ENCODE data around the gene PHACTR3.

The PHACTR3 gene

GRCh38 chr20:59756241-59756640, 151.9 kb downstream of the PHACTR3 start:
- H3K27ac ChIP-seq (ENCODE audit: low read depth, low read length), result no peak overlapping the region
- no peaks in the 10 kb centered on the region for H4K20me1 ChIP-seq (ENCODE audit: control insufficient read depth, insufficient read depth, low read depth, low read length)
- no peaks in the 10 kb centered on the region for H3K36me3 ChIP-seq (ENCODE audit: control insufficient read depth, low read length)
- no peaks in the 10 kb centered on the region for H3K79me2 ChIP-seq (ENCODE audit: control insufficient read depth, low read length)
- H3K4me1 ChIP-seq (ENCODE audit: control insufficient read depth, low read length), result peaks cover 11% of the 10 kb centered on the region
- H3F3A ChIP-seq (ENCODE audit: control insufficient read depth, insufficient read depth), result no peaks in the 10 kb centered on the region
- no peaks in the 10 kb centered on the region for H3K27me3 ChIP-seq (ENCODE audit: control insufficient read depth, low read length)
- no peaks in the 10 kb centered on the region for H3K9me2 ChIP-seq (replicated peaks; ENCODE audit: control insufficient read depth, low read length)
- H3K9me3 ChIP-seq (ENCODE audit: control insufficient read depth, insufficient read depth, low read length), result no peaks in the 10 kb centered on the region
- TF ChIP-seq CTCF (IDR thresholded peaks at IDR 0.05; ENCODE audit: low read depth, low read length, poor library complexity, severe bottlenecking), result no peak
- no peak for TF ChIP-seq EZH2phosphoT487 (IDR thresholded peaks at IDR 0.05; ENCODE audit: borderline replicate concordance, low read length)
- H3K4me3 ChIP-seq (ENCODE audit: low read length), result no peak overlapping the region
- H3K4me2 ChIP-seq (ENCODE audit: low read length), result no peak overlapping the region

DNA sequence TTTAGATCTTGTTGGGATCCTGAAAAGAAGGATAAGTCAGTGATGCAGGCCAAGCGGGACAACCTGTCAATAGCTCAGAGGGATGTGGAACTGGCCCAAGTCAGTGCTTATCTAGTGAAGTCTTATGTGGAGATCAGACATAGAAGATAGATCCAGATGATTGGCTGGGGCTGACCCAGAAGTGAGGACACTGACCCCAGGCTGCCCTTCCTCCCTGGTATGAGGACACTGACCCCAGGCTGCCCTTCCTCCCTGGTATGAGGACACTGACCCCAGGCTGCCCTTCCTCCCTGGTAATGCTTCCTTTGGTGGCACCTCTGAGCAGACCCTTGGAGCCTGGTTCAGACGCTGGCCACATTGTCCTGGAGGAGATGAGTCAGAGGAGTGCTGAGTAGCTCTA, 159.7 kb downstream of the PHACTR3 start:
- no peaks in the 10 kb centered on the region for H3K9me2 ChIP-seq (replicated peaks; ENCODE audit: control insufficient read depth, low read length)
- H3K9me3 ChIP-seq (ENCODE audit: control insufficient read depth, insufficient read depth, low read length), result no peaks in the 10 kb centered on the region
- H3K27ac ChIP-seq (ENCODE audit: low read depth, low read length), result no peak overlapping the region
- no peaks in the 10 kb centered on the region for H4K20me1 ChIP-seq (ENCODE audit: control insufficient read depth, insufficient read depth, low read depth, low read length)
- H3K4me3 ChIP-seq (ENCODE audit: low read length), result no peak overlapping the region
- no peak overlapping the region for H3K4me2 ChIP-seq (ENCODE audit: low read length)
- H3F3A ChIP-seq (ENCODE audit: control insufficient read depth, insufficient read depth), result no peaks in the 10 kb centered on the region
- no peaks in the 10 kb centered on the region for H3K4me1 ChIP-seq (ENCODE audit: control insufficient read depth, low read length)
- TF ChIP-seq CTCF (IDR thresholded peaks at IDR 0.05; ENCODE audit: low read depth, low read length, poor library complexity, severe bottlenecking), result no peak
- no peak for TF ChIP-seq EZH2phosphoT487 (IDR thresholded peaks at IDR 0.05; ENCODE audit: borderline replicate concordance, low read length)
- H3K79me2 ChIP-seq (ENCODE audit: control insufficient read depth, low read length), result no peaks in the 10 kb centered on the region
- H3K27me3 ChIP-seq (ENCODE audit: control insufficient read depth, low read length), result no peaks in the 10 kb centered on the region
- no peaks in the 10 kb centered on the region for H3K36me3 ChIP-seq (ENCODE audit: control insufficient read depth, low read length)

DNA sequence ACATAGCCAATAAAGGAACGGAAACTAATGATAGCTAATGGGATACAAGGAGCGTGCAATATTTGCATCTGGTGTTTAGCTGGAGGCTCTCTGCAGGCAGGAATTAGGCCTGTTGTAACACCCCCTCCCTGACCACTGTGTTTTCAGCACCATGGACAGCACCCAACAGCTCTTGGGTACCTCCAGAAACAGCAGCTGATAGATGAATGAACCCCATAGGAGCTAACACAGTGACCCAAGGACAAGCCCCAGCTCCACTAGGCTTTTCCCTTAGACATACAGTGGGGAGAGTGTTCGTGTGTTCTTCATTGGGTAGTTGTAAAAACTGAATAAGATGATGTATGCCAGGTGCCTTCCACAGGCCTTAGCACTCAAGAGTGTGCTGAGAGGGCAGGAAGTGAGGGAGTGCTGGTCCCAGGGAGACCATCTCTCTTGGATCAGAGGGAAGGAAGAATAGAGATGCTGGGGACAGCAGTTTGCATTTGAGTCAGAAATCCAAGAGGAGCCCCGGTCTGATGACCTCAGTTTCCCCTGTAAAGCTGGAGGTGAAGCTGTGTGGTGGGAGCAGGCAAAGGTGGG, 161.3 kb downstream of the PHACTR3 start:
- H3F3A ChIP-seq (ENCODE audit: control insufficient read depth, insufficient read depth), result no peaks in the 10 kb centered on the region
- no peaks in the 10 kb centered on the region for H3K4me1 ChIP-seq (ENCODE audit: control insufficient read depth, low read length)
- TF ChIP-seq CTCF (IDR thresholded peaks at IDR 0.05; ENCODE audit: low read depth, low read length, poor library complexity, severe bottlenecking) (no peak), EZH2phosphoT487 (IDR thresholded peaks at IDR 0.05; ENCODE audit: borderline replicate concordance, low read length) (no peak)
- no peak overlapping the region for H3K4me3 ChIP-seq (ENCODE audit: low read length)
- H3K9me3 ChIP-seq (ENCODE audit: control insufficient read depth, insufficient read depth, low read length), result no peaks in the 10 kb centered on the region
- H3K27ac ChIP-seq (ENCODE audit: low read depth, low read length), result no peak overlapping the region
- H4K20me1 ChIP-seq (ENCODE audit: control insufficient read depth, insufficient read depth, low read depth, low read length), result no peaks in the 10 kb centered on the region
- no peaks in the 10 kb centered on the region for H3K79me2 ChIP-seq (ENCODE audit: control insufficient read depth, low read length)
- H3K36me3 ChIP-seq (ENCODE audit: control insufficient read depth, low read length), result no peaks in the 10 kb centered on the region
- no peaks in the 10 kb centered on the region for H3K9me2 ChIP-seq (replicated peaks; ENCODE audit: control insufficient read depth, low read length)
- no peaks in the 10 kb centered on the region for H3K27me3 ChIP-seq (ENCODE audit: control insufficient read depth, low read length)
- H3K4me2 ChIP-seq (ENCODE audit: low read length), result no peak overlapping the region
